NCI-H2081 treated with DMSO at 0.1 percent for 48 hours (cell line): ENCODE results near the gene TIMM17B.
A peak's percentile ranks its signal among the peaks of the same experiment; 100 is the strongest.

Source experiments
- DNase-seq: peaks from one replicate; lab custom pipeline; 2025; lab: John Stamatoyannopoulos, UW

Gene TIMM17B

DNA sequence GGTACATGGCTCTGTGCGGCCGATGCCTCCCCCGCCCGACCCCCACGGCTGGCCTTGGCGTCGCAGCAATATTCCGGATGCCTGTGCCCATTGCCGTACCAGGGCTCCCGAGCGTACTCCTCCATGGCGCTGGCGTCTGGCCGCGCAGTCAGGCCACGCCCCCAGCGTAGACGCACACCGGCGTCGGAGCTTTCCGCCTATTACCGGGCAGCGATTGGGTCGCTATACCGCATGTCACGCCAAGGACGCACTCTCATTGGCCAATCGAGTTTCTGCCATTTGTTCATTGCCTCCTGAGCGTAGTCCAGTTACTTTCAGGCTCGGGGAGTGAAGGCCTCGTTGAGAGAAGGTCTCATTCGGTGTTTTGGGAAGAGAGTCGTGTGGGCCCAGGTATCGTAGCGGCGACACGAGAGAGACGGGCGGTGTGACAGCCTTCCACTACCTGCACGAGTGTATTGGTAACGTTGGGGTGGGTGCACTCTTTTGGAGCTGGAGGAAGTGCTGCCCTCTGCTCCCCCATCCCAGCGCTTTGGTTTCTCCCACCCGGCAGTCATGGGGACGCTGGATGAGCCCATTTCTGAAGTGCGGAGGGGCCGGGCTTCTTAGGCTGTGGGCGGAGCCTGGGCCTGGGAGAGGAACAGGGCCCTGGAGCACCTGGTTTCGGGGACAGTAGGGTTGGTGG is at the start of gene TIMM17B, which contains the start of gene PQBP1:
Gene TIMM17B, minus strand, starts transcription at position 144 of the 682 bp plus-strand sequence. Its CDS starts 19 bp downstream, at position 125.
Gene PQBP1, plus strand, starts transcription at position 306 of the 682 bp plus-strand sequence. CDS start 580 bp downstream, outside the sequence.
- peak; percentile 85 for DNase-seq

DNA sequence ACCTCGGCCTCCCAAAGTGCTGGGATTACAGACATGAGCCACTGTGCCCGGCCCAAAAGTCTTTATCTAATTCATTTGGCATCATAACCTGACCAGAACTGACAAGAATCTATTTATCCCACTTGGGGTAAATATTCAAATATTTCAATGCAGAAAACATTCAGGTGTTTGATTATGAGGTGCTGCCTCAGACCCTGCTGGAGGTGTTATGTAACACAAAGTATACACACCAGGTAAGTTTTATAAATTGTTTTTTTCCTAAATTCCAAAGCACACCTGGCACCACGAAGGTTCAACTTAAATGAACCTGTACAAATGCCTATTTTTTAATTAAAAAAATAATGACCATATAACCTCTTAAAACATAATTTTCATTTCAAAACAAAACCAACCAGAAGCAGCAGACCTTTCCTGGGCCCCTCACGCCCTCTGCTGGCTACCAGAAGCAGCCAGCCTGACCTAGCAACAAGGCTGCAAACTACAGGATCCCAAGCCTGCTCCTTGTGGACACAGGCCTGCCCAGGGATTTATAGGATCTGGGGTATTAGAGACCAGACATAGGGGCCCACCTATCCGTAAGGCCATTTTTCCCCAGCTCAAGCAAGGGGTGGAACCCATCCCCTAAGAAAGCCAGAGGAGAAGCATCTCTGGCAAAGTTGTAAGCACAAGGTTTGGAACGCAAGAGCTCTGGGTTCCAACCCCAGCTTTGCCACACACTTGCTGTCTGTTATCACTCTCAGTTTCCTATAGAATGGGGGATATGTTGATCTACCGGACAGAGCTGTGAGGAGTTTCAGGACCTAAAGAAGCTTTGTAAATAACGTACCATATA is 48.2 kb upstream of the TIMM17B start:
- DNase-seq, result no peak

DNA sequence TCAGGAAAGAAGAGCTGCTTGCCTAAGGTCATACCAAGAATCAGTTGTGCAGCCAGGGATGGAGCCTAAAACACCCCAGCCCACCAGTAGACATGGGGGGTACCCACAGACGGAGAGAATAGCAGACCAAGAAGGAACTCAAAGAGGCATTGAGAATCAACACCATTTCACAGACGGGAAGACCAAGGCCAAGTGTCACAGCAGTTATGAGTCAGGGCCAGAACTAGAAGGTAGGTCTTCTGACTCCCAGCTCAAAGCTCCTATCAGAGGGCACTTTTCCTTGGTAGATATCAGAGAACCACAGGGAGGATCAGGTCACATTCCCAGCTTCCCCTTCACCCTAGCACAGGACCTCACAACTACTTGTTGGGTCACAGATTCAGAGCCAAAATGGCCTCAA is 45.3 kb upstream of the TIMM17B start:
- DNase-seq, result no peak

DNA sequence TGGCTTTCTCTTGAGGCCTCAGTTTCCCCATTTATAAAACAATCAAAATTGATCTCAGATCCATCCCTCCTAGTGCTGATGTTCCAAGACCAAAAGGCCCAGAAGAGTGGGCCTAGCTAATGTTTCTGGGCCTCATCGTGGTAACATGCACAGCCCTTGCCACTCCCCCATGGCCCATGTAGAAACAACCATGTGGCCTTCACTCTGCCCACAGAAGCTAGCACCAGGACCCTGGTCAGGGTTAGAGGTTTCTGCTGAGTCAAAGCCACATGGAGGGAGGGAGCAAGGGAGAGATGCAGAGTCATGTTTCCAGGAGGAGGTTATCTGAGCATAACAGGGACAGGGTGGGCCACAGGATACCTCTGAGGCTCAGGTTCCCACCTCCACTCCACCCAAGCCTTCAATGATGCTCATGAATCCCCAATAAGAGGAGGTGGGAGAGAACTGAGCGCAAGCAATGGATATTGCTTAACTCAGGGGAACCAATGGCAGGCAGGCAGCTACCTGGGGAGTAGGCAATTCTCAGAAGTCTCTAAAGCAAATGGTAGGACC is 42.9 kb upstream of the TIMM17B start:
- no peak for DNase-seq

DNA sequence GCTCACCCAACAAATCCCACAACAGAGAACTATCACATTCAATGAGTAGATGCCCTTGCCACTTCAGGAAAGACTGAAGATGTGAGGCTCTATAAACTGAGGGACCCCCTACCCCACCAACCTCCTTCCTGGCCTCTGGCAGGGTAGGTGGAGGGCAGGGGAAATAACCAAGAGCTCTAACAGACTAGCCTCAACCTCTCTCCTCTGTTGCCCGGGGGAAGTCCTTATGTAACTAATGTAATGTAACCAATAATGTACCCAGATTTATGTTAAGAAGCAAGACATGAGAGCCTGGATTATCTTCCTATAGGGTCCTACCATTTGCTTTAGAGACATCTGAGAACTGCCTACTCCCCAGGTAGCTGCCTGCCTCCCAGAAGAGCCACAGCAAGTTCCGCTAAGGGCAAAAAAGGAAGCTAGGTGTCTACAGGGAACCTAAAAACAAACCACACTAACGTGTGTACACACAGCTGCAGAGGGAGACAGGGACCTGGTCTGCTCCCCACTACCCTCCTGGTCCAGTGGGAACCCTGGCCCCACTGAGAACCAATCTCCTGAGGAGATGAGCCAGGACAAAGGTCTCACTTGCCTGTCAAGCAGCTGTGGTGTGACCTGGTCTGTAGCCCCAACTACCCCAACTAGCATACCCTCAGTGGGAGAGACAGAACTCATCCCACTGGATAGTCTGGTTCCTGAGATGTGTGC is 42.1 kb upstream of the TIMM17B start:
- DNase-seq, result no peak

DNA sequence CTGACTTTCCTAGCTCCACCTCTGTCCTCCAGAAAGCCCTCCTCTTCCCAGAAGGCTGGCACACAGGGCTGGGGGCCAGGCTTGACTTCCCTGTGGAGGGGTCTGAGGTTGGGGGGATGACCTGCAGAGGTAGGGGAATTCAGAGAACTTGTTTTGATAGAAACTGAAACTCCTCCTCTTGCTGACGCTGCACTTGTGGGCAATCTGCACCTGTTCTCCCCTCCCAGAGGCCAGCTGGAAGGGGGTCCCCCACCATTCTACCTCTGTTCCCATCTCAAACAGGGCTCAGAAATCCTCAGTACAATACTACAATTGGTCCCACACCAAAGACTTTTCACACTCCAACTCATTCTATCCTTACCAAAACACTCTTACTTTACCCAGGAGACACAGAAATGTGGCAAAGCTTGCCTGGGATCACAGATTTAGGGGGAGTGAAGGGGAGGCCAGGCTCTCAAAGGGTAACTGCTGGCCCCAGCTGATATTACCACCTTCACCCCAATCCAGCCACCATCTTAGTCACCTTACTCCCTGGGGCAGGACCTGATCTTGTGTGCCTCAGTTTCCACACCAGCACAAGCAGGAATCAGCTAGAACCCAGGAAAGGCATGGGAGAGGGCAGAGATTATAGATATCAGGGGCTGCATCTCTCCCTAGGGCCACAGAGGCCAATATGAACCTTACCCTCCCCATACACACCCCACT is 41.3 kb upstream of the TIMM17B start:
- DNase-seq, result no peak

DNA sequence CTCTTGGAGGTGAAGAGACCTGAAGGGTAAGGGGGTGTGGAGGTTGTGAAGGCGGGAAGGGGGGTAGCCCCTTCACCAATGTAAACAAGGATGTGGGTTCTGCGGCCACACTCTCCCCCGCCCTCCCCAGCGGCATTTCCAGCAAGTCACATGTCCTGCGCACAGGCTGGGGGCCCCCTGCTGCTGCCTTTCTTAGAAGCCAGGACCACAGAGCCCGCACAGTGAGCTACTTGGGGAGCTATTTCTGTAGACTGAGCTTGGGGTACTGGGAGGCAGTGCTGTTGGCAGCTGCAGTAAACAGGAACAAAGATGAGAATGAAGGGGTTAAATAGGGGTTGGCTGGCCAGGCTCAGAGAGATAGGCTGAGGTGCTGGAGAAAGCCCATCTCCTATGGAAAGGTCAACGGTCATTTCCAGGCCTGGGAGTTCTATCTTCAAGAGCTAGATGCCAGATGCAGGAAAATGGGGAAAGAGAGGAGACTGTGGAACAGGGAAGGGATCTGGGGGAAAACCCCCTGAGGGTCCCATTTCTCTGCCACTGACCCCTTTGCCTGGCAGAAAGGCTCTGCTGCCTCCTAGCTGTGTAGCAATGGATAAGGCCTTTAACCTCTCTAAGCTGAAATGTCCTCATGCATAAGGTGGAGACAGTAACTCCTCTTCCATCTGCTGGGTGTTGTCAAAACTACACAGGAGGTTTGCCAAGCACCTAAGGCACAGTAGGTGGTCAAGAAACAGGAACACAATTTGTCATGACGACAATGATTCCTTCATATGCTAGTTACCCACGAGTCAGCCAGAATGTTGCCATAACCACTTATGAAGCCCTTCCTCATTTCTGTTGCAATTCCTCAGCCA is 39.7 kb upstream of the TIMM17B start:
- DNase-seq, result no peak

DNA sequence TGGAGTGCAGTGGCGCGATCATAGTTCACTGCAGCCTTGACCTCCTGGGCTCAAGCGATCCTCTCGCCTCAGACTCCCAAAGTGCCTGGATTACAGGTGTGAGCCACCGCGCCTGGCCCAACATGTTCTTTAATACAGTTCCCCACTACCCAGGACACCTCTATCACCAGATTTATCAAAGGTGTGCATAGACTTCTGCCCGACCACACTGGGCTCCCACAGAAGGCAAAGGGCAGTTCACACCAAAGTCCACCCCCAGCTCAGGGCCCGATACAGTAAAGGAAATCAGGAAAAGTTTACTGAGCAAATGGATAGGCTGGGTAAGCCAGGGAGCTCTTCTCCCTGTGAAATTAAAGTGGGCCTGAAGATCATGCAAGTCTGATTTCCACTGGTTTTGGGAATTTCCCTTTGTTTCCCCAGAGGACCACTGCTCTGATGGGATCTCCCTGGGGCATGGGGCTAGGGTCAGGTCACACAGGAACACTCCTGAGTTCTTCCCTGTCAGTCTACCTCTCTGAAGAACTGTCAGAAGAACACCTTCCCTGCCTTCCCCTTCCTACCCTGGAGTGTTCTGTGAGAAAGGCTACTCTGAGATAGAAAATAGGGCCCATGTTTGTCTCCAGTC is 39.0 kb upstream of the TIMM17B start:
- no peak for DNase-seq

DNA sequence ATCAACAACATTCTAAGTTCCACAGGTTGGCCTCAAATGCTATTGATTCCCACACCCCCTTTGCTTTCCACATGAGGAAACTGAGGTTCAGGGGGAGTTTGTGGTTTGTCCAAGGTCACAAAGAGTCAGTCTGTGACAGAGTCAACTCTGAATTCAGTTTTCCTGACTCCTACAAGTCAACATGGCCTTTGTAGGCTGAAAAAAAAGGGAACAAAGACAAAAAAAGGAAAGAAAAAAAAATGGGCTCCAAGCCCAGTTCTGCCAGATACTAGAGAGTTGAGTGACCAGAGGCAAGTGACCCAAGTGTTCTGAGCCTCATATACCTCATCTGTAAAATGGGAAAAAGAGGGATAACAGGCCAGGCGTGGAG is 37.7 kb upstream of the TIMM17B start:
- DNase-seq, result no peak

DNA sequence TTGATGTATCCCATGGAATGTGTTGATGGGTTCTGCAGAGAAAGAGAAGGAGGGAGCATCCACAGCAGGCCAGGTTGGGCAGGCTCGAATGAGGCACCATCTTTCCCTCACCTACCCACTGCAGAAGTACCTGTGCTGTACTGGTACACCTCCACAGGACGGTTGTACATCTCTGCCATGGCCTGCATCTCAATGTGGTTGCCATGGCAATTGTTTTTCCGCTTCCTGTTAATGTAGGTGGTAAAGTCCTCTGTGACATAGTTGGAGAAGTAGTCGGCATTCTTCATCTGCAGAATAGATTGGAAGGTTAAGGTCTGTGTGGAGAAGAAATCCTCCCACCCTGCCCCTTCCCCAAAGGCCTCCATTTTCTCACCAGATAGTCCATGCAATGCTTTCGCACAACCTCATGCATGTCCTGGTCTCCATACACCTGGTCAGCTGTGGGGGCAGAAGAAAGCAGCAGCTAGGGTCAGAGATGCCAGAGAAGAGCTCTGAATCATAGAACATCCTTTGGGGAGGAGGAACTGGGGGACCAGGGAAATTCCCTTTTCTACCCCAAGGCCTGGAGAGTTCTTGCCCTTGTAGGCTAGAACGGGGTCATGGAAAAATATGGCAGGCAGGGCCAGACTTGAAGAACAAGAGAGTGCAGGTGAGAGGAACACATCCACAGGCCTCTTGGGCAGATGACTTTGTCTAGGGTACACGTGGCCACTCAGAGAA is 37.2 kb upstream of the TIMM17B start:
- no peak for DNase-seq

DNA sequence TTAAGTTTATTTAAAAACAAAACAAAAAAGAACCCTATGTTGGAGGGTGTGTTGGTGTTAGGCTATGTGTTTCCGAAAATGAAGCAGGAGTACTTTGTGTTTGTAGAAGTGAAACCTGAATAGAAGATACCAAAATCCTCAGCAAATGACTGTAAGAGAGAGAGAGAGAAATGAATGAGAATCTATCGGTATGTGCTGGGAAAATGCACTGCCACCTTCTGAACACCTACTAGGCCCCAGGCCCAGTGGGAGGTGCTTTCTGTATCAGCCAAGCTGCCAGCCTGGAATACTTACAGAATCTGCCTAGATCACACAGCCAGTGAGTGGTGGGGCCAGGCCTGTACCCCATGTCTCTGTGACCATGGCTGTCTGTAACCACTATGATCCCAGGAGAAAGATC is 36.2 kb upstream of the TIMM17B start:
- no peak for DNase-seq

DNA sequence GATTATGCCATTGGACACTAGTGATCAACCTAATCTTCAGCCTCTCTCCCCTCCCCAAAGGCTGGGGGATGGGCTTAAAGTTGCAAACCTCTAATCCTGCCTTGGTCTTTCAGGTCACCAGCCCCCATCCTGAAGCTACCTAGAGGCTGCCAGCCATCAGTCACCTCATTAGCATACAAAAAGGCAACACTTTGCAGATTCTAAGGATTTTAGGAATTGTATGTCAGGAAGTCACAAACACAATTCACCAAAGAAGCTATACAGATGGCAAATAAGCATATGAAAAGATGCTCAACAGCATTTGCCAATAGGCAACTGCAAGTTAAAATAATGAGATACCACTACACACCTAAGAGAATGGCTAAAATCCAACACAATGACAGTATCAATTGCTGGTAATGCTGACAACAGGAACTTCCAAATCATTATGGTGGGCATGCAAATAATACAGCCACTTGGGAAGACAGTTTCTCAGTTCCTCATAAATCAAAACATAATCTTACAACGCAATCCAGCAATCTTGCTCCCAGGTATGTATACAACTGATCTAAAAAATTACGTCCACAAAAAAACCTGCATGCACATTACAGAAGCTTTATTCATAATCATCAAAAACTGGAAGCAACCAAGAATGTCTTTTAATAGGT is 30.3 kb upstream of the TIMM17B start:
- DNase-seq, result no peak

DNA sequence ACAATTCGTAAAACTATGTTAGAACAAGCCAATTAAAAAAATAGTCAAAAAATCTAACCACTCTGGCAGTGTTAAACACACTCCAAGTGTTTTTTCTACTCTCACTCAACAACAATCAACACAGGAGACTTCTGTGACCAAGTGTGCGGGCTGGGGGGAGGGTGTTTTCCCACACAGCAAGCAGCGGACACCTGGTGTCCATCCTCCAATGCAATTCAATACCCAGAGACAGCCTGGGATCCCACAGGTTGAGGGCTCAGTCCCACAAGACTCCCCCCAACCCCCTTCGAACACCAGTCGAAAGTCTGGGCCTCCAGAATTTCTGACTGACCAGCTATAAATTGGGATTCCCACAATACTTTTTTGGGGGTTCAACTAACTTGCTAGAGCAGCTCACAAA is 29.6 kb upstream of the TIMM17B start:
- no peak for DNase-seq

DNA sequence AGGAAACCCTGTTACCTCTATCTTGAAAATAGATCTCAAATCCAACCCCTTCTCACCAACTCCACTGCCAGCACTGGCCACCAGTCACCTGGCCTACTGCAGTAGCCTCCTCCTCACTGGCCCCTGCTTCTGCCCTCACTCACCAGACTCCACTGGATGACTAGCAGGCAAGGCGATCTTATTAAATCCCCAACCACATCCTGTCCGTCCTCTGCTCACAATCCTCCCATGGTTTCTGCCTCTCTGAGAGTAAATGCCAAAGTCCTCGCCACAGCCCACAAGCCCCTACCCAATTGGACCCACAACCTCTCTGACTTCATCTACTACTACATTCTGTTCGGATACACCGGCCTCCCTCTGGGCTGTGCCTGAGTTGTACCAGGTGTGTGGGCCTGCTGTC is 26.7 kb upstream of the TIMM17B start:
- DNase-seq, result no peak

DNA sequence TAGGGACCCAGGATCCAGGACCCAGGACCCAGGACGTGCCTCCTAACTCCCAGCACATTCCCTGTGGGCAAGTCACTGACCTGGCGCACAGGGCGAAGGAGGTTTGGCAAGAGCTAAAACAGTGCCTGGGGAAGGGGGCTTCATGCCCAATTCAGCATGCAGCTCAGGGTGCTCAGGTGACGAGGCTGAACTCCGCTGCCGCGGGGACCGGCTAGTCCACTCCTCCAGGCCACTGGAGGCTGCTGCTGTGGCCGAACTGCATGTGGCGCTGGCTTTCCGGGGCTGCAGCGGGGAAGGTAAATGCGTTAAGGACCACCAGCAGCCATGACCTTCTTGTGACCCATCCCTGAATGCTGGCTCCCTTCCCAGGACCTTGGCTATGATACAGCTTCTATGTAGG is 26.2 kb upstream of the TIMM17B start:
- no peak for DNase-seq

DNA sequence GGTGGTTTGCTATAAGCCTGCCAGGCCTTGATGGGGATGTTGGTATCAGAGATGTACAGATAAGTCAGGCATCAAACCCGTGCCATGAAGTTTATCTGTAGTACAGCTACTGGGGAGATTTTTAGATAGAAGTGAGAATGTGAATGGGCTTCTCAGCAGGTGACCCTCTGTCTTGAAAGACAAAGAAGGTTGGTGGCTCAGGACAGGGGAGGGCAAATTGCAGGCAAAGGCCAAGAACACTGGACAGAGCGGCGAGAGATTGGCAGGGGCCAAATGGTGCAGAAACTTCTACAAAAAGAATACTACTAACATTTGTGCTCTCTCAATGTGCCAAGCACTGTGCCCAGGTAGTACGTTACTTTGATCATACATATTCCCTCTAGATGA is 23.1 kb upstream of the TIMM17B start:
- no peak for DNase-seq

DNA sequence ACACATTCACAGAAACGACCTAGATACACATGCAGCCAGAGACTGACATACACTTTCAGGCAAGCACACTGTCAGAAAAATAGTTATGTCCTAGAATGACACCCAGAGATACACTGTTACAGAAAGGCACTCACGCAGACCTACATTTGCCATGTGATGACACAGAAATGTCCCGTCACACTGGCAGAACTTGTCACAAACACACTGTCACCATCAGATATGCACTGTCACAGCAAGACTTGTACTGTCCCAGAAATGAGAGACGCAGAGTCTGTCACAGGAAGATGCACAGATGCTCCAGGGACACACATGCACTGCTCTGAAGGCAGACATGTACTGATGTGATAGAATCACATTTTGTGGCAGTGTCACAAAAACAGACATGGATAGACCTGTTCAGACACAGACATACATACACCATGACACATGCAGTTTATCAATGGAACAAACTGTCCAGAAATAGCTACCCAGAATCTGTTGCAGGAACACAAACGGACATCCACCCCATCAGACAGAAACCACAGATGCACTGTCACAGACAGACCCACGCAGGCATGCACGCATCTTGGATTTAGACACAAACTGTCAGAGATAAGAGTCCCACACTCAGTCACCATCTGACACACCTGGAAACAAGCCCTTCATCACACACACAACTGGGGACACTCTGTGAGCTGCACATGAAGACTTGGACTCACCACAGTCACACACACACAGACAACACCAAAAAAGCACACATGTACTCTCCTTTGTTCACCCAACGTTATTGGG is 22.6 kb upstream of the TIMM17B start:
- DNase-seq, result no peak

DNA sequence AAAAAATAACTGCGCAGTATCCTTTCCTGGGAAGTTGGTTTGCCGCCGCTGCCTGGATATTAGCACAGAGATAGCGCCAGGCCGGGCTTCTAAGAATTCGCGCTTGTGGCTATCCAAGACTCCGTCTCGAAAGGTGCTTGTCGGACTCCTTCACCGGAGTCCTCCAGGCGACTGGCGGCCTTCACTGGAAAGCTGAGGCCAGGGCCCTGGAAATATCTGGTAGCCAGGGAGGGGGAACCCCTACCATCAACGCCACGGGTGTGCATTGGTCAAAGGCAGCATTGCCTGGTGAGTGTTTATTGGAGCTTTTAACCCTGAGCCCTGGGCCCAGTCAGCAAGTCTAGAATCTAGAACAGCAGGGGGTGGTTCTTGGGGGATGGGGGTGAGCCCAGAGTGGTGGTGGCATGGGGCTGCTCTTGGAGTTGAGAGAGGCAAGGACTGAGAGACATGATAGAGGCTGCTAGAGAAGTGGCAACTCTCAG is 21.8 kb upstream of the TIMM17B start:
- DNase-seq, result no peak
